Right atrium auricular region (tissue), 2 donors: Measurements from ENCODE around the gene TRPM6. TPM values are rescaled to one million over a fixed set of nuclear protein-coding genes. Genes with fewer than 3 reads are reported as not detected.

Source experiments
- DNase-seq: peaks from one replicate; pipeline ENCODE4 v3.0.0-alpha.2; 2019; ENCODE audit warnings: low spot score
- H3K27ac ChIP-seq, 2 donors: fragments of 200-600 bp; sonication (generic); 1 replicate in 1 of 2; 2 replicates in 1 of 2; pipeline ENCODE4 v1.5.1; 2016 to 2019
- H3K27me3 ChIP-seq, 2 donors: fragments of 200-600 bp; sonication (generic); one replicate each; pipeline versions ENCODE4 v1.5.1 to v1.6.0; 2017 to 2019
- H3K36me3 ChIP-seq: fragments of 200-600 bp; sonication (generic); one replicate; pipeline ENCODE4 v1.5.1; 2016
- H3K4me1 ChIP-seq, 2 donors: fragments of 200-600 bp; sonication (generic); one replicate each; pipeline versions ENCODE4 v1.5.1 to v1.6.0; 2017 to 2019
- H3K4me3 ChIP-seq, 2 donors: fragments of 200-600 bp; sonication (generic); 1 replicate in 1 of 2; 2 replicates in 1 of 2; pipeline ENCODE4 v1.5.1; 2017 to 2019; ENCODE audit warnings: mild to moderate bottlenecking in 1 of 2, moderate library complexity in 1 of 2
- H3K9me3 ChIP-seq, 2 donors: fragments of 200-600 bp; sonication (generic); one replicate each; pipeline ENCODE4 v1.5.1; 2019
- CTCF ChIP-seq, 2 donors: fragments of 200-600 bp; sonication (generic); IDR thresholded peaks; one replicate each; pipeline ENCODE4 v1.5.1; 2019; ENCODE audit warnings: antibody characterized with exemption in 2 of 2
- total RNA-seq, 2 donors: library from RNA; depleted of rRNA; stranded (reverse); fragments of >200 nt; gene quantifications; one replicate each; pipeline ENCODE4 v1.1.0, GENCODE V29; 2016

TRPM6 gene
- total RNA-seq, 2 donors from 2014 or later, result 0.19 to 0.83 TPM

- Histone ChIP-seq H3K36me3 (no peaks in the 10 kb centered on the region), H3K27me3 (no peaks in the 10 kb centered on the region), H3K27ac (no peak overlapping the region), H3K9me3 (no peaks in the 10 kb centered on the region), H3K4me1 (no peaks in the 10 kb centered on the region), H3K4me3 (no peak overlapping the region)
- TF ChIP-seq CTCF (IDR thresholded peaks at IDR 0.05), result no peak
- DNase-seq, result no peak
These were observed 116.5 kb downstream of the TRPM6 start for GRCh38 chr9:74771262-74771585.

- H3K4me3 ChIP-seq, result no peak overlapping the region
- TF ChIP-seq CTCF (IDR thresholded peaks at IDR 0.05), result peak; percentile 17 to 60
- H3K27ac ChIP-seq, result no peak overlapping the region
- H3K36me3 ChIP-seq, result no peaks in the 10 kb centered on the region
- DNase-seq, result no peak
- H3K4me1 ChIP-seq, result no peaks in the 10 kb centered on the region
- no peaks in the 10 kb centered on the region for H3K9me3 ChIP-seq
- H3K27me3 ChIP-seq, result no peaks in the 10 kb centered on the region
These were observed 117.0 kb downstream of the TRPM6 start for GRCh38 chr9:74770508-74771261.

GRCh38 chr9:74765481-74765971, 122.2 kb downstream of the TRPM6 start:
- no peak for TF ChIP-seq CTCF (IDR thresholded peaks at IDR 0.05)
- Histone ChIP-seq H3K27me3 (no peaks in the 10 kb centered on the region), H3K4me3 (no peak overlapping the region), H3K9me3 (no peaks in the 10 kb centered on the region), H3K27ac (no peak overlapping the region), H3K36me3 (no peaks in the 10 kb centered on the region), H3K4me1 (no peaks in the 10 kb centered on the region)
- no peak for DNase-seq

- Histone ChIP-seq H3K27me3 (no peaks in the 10 kb centered on the region), H3K4me1 (no peaks in the 10 kb centered on the region), H3K4me3 (no peak overlapping the region), H3K9me3 (no peaks in the 10 kb centered on the region), H3K36me3 (no peaks in the 10 kb centered on the region), H3K27ac (no peak overlapping the region)
- no peak for TF ChIP-seq CTCF (IDR thresholded peaks at IDR 0.05)
- no peak for DNase-seq
These were observed 124.8 kb downstream of the TRPM6 start for GRCh38 chr9:74762950-74763349.

- no peak for DNase-seq
- TF ChIP-seq CTCF (IDR thresholded peaks at IDR 0.05), result no peak
These were observed 127.6 kb downstream of the TRPM6 start for GRCh38 chr9:74760031-74760700.

More at GRCh38 chr9:74760031-74760700, 127.6 kb downstream of the TRPM6 start:
- no peak overlapping the region for H3K4me3 ChIP-seq
- no peaks in the 10 kb centered on the region for H3K4me1 ChIP-seq
- no peaks in the 10 kb centered on the region for H3K36me3 ChIP-seq
- H3K27me3 ChIP-seq, result no peaks in the 10 kb centered on the region
- no peaks in the 10 kb centered on the region for H3K9me3 ChIP-seq
- H3K27ac ChIP-seq, result no peak overlapping the region
